GM18508 (cell line): ENCODE measurements around the gene PTPRK.

Experiments used
- ATAC-seq: cut with Tn5 transposase; IDR thresholded peaks from one replicate; pipeline ENCODE4 v1.9.1; 2021; ENCODE audit warnings: moderate number of reproducible peaks; ENCODE audit not compliant: insufficient read depth, unreplicated experiment

Gene PTPRK

DNA sequence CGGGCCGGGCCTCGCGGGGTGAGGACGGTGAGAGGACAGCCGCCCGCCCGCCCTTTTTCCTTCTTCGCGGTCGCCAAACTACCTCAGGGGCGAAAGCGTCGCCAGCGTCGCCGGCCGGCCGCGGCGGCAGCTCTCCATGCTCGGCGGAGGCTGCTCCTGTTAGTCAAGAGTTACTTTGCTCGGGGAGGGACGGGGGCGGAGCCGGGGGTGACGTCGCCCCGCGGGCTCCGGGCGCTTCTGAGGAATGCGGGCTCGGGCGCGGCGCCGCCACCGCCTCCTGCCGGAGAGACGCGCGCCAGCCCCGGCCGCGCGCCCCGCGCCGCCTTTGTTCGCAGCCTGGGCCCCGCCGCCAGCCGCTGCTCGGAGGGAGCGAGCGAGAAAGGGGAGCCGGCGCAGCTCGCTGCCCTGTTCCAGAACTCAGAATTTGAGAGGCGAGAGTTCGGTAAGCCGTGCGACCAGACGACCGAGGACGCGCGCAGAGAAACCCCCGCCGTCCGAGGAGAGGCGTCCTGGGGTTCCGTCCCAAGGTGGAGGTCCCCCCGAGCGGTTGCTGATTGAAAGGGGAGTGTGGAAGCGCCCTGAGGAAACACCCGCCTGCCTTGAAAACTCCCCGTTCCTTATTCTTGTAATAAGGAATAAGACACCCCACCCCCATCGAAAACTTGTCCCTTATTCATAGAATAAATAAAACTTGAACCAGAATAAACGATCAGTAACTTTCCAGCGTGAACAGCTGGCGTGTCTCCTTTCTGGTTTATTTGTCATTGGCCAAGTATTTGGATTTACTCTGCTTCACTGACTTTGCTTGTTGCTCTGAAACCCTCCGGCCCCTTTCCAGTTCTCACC is at the start of gene PTPRK:
Gene PTPRK, minus strand, starts transcription at position 164 of the 846 bp plus-strand sequence. CDS start 241 bp downstream, outside the sequence.
- ATAC-seq: peak; percentile 68

DNA sequence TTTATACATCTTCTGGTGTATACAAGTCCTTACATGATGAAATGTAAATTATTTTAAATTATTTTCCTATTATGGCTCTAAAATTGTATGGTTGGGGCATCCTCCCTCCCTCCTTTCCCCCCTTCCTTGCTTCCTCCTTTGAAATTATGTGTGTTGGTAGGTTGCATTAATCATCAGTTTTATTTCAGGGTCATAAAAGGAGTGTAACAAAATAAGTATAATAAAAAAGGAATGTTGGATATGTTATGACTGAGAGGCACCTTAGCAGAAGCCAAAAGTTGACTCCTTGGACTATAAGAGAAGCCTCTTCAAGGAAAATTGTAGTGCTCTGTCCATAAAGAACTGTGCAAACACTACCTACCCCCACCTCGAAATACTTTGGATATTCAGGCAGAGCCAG is 46.6 kb upstream of the PTPRK start:
- no peak for ATAC-seq

DNA sequence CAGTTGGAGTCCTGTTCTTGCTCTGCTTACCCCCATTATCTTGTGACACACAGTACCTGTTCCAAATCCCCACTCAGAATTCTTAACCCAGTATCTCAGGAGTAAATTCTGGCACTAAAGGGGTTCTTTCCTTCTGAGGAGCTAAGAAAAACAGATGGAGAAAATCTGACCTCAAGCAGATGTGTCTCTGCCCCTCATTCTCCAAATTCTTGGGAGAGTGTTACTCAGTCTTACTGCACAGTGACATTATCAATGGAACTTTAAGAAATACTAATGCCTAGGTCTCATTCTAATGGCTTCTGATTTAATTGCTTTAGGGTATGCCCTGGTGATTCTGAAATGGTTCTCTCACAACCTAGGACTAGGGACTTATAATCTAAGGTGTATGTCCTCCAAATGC is 40.6 kb upstream of the PTPRK start:
- no peak for ATAC-seq

DNA sequence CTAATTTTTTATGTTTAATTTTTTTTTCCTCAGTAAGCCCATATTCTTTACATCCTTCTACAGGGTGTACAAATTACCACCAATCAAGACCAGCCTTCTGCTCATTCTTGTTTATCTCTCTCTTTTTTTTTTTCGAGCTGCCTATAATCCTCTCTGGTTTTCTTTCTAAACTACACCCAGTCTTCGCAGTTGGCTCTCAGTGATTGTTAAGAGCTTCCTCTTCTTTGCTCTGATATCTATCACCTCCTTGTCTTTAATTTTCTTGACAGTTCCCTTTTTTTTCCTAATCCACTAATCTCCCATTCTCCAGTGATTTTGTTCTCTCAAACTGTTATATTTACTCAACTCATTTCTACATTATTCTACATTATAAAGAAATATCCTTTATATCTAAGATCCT is 38.5 kb upstream of the PTPRK start:
- no peak for ATAC-seq

DNA sequence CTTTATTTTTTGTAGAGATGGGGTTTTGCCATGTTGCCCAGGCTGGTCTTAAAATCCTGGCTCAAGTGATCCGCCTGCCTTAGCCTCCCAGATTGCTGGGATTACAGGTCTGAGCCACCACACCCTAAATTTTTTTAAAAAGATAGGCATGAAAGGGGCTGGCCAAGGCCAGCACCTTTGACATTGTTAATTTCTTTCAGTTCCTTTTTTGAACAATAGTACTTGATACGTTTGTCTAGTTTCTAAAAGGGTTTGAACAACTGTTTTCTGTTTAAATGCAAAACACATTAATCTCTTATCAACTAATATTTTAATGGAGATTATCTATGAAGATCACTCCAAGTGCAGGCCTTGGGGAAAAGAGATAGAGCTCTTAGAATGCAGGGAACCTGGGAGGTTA is 37.6 kb upstream of the PTPRK start:
- no peak for ATAC-seq

DNA sequence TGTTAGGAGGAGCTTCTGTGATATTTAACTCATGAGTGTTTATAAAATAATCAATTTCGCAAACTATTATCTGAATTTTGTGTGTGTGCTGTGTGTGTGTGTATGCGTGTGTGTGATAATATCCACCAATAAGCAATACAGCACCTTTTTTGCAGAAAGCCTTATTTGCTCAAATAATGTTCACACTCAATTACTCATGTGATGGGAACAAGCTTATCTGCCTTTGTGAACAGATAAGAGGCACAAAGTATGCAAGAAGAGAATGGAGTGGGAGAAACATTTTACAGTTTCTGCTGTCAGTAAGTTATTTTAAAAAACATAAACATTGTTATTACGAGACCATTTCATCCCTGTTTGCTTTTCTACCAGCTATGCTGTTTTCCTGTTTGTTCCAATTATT is 36.7 kb upstream of the PTPRK start:
- ATAC-seq: no peak

DNA sequence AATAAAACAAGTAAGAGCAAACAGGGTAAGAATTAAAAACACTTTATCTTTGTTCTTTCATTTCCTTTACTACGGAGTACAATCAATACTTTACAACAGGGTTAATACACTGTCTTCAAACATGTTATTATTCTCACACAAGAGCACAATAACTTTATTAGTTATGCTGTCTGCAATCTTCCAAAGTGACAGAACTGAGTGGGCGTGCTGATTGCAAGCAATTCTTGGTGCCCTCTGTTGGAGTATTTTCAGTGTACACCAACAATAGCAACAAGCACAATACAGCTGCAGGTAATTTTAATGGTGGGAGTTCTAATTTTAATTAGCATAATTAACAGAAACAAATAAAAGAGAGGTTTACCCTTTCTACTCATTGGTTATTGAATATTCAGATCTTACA is 33.9 kb upstream of the PTPRK start:
- no peak for ATAC-seq

DNA sequence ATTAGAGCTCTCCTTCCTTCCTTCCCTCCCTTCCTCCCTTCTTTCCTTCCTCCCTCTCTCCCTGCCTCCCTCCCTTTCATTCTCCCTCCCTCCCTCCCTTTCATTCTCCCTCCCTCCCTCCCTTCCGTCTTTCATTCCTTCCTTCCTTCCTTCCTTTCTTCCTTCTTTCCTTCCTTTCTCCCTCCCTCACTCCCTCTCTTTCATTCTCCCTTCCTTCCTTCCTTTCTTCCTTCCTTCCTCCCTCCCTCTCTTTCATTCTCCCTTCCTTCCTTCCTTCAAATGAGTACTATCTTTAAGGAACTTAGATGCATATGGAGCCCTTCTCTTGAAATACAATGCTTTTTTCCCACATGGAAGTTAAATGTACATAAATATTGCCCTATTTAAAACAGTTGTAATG is 20.9 kb upstream of the PTPRK start:
- ATAC-seq: no peak

DNA sequence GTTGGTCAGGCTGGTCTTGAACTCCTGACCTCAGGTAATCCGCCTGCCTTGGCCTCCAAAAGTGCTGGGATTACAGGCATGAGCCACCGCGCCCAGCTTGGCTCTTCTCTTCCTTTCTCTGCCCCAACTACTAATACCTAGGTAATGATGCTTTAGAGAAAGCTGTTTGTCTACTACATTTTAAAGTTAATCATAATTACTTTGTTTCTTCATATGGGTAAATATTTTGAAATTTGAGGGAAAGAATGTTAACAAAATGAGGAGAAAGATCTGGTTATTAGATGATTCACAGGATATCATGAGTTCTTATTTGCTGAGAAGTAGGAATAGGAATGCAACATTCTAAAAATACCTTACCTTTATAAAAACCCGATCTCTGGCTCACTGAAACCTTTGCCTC is 18.4 kb upstream of the PTPRK start:
- no peak for ATAC-seq

DNA sequence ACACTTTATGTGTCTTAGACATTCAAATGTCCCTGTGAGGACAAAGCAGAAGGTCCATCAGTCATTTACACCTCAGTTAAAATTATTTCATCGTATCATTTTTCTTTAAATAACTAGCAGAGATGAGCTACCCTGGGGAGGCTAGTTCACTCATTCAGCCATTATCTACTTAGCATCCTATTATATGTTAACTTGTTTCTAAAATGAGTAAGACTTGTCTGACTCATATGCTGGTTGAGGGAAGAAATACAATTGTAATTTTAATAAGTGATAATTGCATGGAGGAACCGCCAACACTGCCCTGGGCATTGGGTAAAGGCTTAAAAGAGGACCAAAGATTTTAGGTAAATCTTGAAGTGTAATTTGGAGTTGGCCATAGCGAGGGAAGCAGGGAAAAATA is 12.4 kb upstream of the PTPRK start:
- ATAC-seq: peak; percentile 78

DNA sequence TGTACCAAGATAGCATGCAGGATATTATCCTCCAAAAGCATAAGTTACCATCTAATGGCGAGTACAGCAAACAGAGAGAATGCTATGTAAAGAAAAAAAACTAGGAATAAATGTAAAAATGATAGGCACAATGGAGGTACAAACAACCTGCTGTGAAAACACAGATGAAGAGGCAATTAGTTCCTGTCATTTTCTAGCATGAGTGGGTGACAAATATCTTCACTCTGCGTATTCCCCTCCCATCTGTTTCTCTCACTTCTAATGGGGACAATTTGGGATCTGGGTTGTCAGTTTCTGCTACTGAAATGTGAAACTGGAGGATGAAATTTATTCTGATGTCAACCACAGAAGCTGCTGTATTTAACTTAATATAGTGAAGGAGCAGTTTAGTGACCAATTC is 11.7 kb upstream of the PTPRK start:
- ATAC-seq: no peak

DNA sequence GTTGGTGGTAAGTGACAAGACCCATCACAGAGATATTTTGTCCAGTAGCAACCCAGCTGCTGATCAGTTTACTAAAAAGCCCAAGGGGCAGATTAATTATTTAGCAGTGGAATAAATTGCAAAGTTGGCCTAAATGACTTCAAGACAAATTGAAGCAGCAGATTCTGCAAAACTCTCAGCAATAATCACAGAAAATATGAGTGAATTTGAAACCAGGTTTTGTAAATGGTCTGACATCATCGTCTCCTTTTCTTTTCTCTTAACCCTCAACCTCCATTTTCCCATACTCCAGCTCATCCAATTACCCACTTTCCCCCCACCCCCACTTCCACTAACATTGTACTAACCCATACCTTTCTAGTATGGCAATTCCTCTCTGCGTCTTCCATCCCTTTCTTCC is 11.3 kb upstream of the PTPRK start:
- ATAC-seq: no peak

DNA sequence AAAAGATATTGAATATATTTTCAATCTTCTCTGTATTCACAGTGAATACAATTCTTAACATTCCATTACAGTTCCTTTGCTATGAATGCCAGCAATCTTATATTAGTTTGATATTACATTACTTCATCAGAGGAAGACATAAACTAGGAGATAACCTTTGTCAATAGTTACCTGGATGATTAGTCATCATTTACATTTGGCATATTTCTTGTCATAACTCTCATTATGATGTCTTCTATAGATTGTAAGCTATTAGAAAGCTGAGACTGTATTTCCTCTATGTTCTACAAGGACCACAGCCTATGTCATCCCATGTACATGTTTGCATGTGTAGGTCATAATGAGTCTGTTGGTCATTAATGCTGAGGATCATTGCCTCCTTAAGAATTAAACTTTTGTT is 7.8 kb upstream of the PTPRK start:
- ATAC-seq: no peak

DNA sequence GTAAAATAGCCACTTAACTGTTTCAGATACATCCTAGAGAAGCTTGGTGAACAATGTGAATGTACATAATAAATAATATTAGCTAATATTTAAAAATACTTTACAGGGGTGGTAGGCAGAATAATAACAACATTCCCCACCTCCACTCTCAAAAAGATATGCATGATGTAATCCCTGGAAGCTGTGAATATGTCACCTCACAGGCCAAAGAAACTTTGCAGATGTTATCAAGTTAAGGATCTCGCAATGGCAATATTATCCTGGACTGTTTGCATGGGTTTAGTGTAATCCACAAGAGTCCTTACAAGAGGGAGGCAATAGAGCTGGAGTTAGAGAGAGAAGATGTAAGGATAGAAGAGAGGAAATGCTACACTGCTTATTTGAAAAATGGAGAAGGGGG is 7.0 kb upstream of the PTPRK start:
- no peak for ATAC-seq

DNA sequence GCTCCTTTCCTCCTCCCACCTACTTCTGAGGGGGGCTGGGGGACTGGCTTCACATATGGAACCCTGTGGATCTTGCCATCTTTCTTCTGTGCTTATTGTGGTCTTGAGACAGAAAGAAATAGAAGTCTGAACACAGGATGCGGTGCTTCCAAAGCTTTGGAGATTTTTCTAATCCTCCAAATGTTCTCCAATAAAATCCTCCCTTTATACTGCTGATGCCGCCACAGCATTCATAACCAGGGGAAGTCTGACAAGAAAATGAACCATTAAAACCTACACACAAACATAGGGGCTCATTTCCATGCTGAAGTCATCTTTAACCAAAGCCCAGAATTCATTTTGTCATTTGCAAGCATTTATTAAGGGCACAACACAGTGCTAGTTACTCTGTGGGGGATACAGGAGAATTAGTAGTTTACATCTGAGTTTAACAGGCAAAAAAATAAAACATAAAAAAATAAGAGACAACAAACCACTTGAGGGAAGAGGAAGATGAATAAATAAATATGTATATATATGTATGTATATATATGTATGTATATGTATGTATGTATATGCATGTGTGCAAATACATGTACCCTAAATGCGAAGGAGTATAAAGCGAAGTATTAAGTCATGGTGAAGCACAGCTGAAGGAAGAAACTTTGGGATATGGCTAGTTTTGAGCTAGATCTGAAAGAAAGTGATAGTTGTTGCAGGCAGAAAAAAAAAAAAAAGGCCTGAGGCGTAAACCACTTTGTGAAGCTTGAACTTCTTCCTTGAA is 5.9 kb upstream of the PTPRK start:
- no peak for ATAC-seq

DNA sequence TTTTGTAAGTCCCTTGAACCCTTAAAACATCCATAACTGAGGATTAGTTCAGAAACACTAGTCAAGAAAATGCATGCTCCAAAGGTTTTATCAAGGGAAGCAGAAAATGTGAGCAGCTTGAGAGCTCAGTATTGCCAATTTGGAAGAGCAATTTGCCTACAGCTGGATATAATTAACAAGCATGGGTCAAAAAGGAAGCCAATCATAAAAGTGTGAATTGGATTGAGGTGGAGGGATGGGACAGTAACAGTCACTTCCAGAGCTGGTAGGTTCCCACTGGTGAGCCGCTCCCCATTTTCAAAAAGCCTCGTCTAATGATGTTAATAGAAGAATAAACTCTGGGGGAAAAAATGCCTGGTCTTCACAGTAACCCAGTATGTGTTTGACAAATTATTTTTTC is 5.0 kb upstream of the PTPRK start:
- ATAC-seq: no peak

DNA sequence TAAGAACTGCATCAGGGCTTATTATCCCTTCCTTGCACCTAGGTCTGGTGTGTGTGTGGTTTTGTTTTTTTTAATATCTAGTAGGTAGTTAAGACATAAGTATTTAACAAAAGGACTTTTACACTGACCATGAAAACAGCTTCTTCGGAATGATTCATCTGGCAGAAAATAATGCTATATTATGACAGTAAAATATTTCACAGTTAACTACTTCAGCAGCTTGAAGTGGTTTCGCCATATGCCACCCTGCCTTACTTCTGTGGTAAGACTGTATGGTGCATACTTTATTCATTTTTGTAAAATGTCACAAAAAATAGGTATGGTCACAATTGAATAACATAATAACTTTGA is 858 bp upstream of the PTPRK start:
- no peak for ATAC-seq

DNA sequence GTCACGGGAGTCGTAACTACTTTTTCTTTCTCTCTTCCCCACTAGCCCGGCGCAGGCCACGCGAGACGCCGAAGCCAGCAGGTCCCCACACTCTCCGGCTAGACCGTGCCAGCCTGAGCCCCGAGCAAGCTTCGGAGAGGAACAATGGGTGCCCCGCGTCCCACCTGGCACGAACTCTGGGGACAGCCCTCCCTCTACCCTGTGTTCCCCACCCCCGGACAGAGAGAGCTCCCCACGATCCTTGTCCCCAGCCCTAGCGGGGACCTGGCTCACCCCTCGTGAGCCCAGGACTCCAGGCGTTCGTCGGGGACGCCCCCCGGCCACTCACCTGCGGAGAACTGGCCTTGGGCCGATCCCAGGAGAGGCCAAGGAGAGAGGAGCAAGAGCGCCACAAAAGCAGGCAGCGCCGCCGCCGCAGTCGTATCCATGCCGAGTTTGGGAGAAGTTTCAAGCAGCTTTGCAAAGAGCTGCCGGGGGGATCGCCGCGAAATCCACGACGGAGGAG is 416 bp downstream of the PTPRK start:
- peak; percentile 6 for ATAC-seq

DNA sequence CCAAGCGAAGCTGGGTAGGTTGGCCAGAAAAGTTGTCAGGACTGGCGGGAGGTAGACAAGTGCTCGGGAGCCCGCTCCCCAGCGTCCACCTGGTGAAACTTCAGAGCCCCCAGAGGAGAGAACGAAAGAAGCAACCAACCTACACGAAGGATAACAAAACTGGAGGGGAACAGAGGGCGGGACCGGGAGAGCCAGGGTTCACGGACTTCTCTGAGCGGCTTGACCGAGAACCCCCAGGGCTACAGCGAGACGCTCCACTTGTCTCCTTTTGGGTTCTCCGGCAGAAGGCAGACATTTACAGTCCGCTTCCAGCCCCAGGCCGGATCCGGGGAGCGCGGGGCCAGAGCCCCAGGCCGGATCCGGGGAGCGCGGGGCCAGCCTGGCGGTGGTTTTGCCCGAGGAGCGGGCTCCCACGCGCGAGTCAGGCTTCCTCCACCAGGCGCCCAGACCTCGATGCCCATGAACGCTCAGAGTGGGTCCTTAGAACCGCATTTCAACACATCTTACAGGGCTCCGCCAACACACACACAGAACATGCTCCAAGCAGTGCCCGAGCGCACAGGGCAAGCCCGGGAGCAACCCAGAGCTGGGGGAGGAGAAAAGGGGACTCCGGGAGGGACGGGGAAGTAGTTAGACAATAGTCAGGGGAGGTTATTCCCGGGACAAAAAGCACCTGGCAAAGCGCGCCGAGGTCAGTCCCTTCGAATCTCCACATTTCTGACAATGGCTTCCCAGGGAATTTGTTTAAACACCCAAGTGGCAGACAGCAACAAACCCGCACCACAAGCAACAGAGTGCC is 1.1 kb downstream of the PTPRK start:
- ATAC-seq: no peak

DNA sequence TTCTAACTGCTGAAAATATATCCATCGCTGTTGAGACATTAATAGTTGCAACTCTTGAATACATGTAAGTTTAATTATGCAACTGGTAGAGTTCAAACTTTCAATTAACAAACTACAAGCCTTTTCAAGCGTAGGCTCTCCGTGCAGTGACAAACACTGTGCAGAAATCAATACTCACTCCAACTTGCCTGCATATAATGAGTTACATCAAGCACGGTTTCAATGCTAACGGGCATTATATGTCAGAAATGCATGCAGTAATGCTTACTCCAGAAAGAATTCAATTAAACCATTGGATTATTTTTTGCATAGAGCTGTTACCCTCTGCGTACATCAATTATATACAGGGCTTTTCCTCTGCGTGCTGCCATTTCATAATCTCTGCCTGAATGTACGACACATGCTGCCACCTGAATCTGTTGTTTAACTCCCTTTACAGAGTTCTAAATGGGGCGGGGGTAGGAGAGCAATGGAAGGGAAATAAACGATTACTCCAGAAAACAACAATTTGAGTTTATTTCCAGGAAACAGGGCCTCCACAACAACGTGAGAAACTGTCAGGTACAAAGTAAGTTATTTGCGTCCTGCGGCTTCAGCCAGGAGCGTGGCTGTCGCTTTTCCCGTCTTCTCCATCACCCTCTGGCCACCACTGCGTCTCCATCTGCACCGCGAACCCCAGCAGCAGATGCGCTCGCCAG is 1.8 kb downstream of the PTPRK start:
- no peak for ATAC-seq
